Hepatocyte (in vitro differentiated cells): ENCODE results near the gene SLC6A12. TPM values are rescaled to one million over a fixed set of nuclear protein-coding genes. Genes with fewer than 3 reads are reported as not detected.

ENCODE experiments used
- DNase-seq: peaks from one replicate; pipeline ENCODE4 v3.0.0-alpha.2; 2016; ENCODE audit warnings: low spot score
- H2AFZ ChIP-seq: fragments of 200-600 bp; sonication (generic); 2 replicates; pipeline ENCODE4 v1.6.0; 2016; ENCODE audit warnings: antibody characterized with exemption, mild to moderate bottlenecking
- H3K27ac ChIP-seq: fragments of 200-600 bp; sonication (generic); 2 replicates; pipeline ENCODE4 v1.5.1; 2016; ENCODE audit warnings: mild to moderate bottlenecking
- H3K27me3 ChIP-seq: fragments of 200-600 bp; sonication (generic); 2 replicates; pipeline ENCODE4 v1.6.1; 2016
- H3K36me3 ChIP-seq: fragments of 200-600 bp; sonication (generic); replicated peaks from 2 replicates; pipeline ENCODE4 v1.5.1; 2016; ENCODE audit warnings: low read depth; ENCODE audit not compliant: insufficient read depth
- H3K4me1 ChIP-seq: fragments of 200-600 bp; sonication (generic); 2 replicates; pipeline ENCODE4 v1.5.1; 2016; ENCODE audit warnings: mild to moderate bottlenecking, moderate library complexity; ENCODE audit not compliant: insufficient read depth
- H3K4me2 ChIP-seq: fragments of 200-600 bp; sonication (generic); 2 replicates; pipeline ENCODE4 v1.6.0; 2016
- H3K4me3 ChIP-seq: fragments of 200-600 bp; sonication (generic); 2 replicates; pipeline ENCODE4 v1.5.1; 2016; ENCODE audit warnings: mild to moderate bottlenecking
- H3K79me2 ChIP-seq: fragments of 200-600 bp; sonication (generic); 2 replicates; pipeline ENCODE4 v1.6.0; 2017; ENCODE audit warnings: mild to moderate bottlenecking
- H3K9me2 ChIP-seq: fragments of 200-600 bp; sonication (generic); replicated peaks from 2 replicates; pipeline ENCODE4 v1.6.0; 2017; ENCODE audit warnings: mild to moderate bottlenecking; ENCODE audit not compliant: insufficient read depth
- H3K9me3 ChIP-seq: fragments of 200-600 bp; sonication (generic); 2 replicates; pipeline ENCODE4 v1.5.1; 2016; ENCODE audit warnings: low read depth, mild to moderate bottlenecking
- H4K20me1 ChIP-seq: fragments of 200-600 bp; sonication (generic); 2 replicates; pipeline ENCODE4 v1.6.0; 2016; ENCODE audit warnings: mild to moderate bottlenecking; ENCODE audit not compliant: insufficient read depth, poor library complexity, severe bottlenecking
- EZH2 ChIP-seq: fragments of 200-600 bp; sonication (generic); IDR thresholded peaks from 2 replicates; pipeline ENCODE4 v1.6.1; 2016; ENCODE audit warnings: antibody characterized with exemption, mild to moderate bottlenecking, borderline replicate concordance
- EZH2phosphoT487 ChIP-seq: fragments of 200-600 bp; sonication (generic); IDR thresholded peaks from one replicate; pipeline ENCODE4 v1.6.1; 2018; ENCODE audit warnings: antibody characterized with exemption, mild to moderate bottlenecking, low read depth, moderate library complexity; ENCODE audit not compliant: unreplicated experiment, severe bottlenecking
- WGBS: methylation state at CpG from one replicate; pipeline ENCODE4 v1.1.6; 2016; ENCODE audit warnings: low lambda C conversion rate; ENCODE audit errors: missing lambda C conversion rate; 5-methylcytosine and 5-hydroxymethylcytosine counted together
- polyA plus RNA-seq: library from polyadenylated mRNA; unstranded; fragments of >200 nt; fragmentation: Nextera tagmentation; extraction: Ambion mirVana; gene quantifications from 2 replicates; pipeline ENCODE4 v1.2.1, GENCODE V29; 2016
- total RNA-seq: library from RNA; depleted of rRNA; stranded (reverse); fragments of >200 nt; gene quantifications from 2 replicates; pipeline ENCODE4 v1.2.3, GENCODE V29; 2014
- TF ChIP-seq, protein P1 (sequence below): fragments of 200-600 bp; sonication (generic); IDR thresholded peaks from 2 replicates; pipeline ENCODE4 v1.5.1; 2016; ENCODE audit warnings: antibody characterized with exemption, mild to moderate bottlenecking; ENCODE audit not compliant: poor library complexity

The SLC6A12 gene
- total and polyA plus RNA-seq, 2 experiments from 2014 or later, result 6.1 to 7.9 TPM

DNA sequence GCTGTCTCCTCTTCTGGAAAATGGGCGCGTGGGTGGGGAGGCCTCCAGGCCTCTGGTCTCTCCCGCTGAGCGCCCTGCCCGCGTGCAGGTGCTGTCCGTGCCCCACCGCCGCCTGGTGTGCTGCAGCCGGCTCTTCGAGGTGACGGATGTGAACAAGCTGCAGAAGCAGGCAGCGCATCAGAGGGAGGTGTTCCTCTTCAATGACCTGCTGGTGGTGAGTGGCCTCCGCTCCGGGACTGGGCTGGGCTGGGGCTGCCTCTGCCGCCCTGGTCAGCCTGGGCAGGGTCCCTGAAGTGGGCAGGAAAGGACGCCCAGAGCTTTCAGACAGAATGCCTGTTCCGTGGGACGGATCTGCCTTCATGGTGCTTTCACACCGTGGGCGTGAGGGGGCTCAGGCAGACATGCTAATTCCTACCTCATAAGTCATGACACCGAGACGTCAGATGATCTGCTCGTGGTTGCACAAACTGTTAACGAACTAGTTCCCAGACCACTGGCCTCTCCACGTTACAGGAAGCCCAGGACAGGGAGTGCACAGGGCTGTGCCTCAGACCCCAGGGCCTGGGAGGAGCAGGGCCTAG is 50.5 kb downstream of the SLC6A12 start:
- Histone ChIP-seq H3K27ac (no peak overlapping the region), H3K4me3 (no peak overlapping the region), H2AFZ (no peak overlapping the region), H3K36me3 (no peaks in the 10 kb centered on the region), H3K27me3 (no peaks in the 10 kb centered on the region), H3K4me1 (peaks cover 34% of the 10 kb centered on the region), H3K4me2 (no peak overlapping the region), H4K20me1 (no peaks in the 10 kb centered on the region), H3K9me3 (no peaks in the 10 kb centered on the region), H3K79me2 (no peaks in the 10 kb centered on the region), H3K9me2 (no peaks in the 10 kb centered on the region)
- no peak for DNase-seq
- no peak for TF ChIP-seq EZH2
- TF ChIP-seq, protein P1, sequence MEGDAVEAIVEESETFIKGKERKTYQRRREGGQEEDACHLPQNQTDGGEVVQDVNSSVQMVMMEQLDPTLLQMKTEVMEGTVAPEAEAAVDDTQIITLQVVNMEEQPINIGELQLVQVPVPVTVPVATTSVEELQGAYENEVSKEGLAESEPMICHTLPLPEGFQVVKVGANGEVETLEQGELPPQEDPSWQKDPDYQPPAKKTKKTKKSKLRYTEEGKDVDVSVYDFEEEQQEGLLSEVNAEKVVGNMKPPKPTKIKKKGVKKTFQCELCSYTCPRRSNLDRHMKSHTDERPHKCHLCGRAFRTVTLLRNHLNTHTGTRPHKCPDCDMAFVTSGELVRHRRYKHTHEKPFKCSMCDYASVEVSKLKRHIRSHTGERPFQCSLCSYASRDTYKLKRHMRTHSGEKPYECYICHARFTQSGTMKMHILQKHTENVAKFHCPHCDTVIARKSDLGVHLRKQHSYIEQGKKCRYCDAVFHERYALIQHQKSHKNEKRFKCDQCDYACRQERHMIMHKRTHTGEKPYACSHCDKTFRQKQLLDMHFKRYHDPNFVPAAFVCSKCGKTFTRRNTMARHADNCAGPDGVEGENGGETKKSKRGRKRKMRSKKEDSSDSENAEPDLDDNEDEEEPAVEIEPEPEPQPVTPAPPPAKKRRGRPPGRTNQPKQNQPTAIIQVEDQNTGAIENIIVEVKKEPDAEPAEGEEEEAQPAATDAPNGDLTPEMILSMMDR, result no peak
- no peak for TF ChIP-seq EZH2phosphoT487
- 95% methylated on average over 22 of the region's 26 CpGs for WGBS

DNA sequence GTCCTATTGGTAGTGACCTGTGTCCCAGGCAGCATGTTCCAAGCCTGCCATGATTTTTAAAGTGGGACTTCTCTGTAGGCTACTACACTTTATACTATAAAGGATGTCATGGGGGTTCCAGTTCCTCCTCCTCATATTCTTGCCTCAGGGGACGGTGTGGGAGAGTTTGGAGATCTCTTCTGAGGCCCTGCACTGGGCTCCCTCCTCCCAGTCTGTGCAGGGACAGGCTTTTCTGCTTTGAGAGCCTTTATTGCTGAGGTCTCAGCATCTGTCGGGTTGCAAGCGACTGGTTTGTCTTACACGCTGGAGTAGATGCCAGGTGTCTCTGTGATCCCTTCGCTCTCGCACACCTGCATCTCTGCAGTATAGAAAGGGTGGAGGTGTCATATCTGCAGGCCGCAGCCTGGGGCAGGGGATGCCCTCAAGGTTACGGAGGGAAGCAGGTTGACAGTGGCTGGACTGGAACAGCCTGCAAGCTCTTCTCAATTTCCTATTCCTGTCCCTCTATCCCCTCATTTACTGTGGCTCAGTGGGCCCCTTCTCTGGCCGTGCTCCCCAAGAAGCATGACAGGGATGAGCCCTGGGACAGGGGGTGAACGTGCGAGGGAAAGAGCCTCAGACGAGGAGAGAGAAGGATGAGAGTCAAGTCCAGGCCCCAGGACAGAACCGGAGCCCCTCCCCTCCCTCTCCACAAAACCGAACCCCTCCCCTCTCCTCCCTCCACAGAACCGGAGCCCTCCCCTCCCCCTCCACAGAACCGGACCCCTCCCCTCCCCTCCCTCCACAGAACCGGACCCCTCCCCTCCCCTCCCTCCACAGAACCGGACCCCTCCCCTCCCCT is 51.3 kb downstream of the SLC6A12 start:
- no peak overlapping the region for H3K27ac ChIP-seq
- no peak for DNase-seq
- peaks cover 26% of the 10 kb centered on the region for H3K4me1 ChIP-seq
- no peak overlapping the region for H3K4me2 ChIP-seq
- no peaks in the 10 kb centered on the region for H3K9me3 ChIP-seq
- H3K36me3 ChIP-seq, result no peaks in the 10 kb centered on the region
- no peak overlapping the region for H2AFZ ChIP-seq
- no peak overlapping the region for H3K4me3 ChIP-seq
- H4K20me1 ChIP-seq, result no peaks in the 10 kb centered on the region
- H3K27me3 ChIP-seq, result no peaks in the 10 kb centered on the region
- H3K9me2 ChIP-seq, result no peaks in the 10 kb centered on the region
- 68% methylated on average over 9 of the region's 18 CpGs for WGBS
- TF ChIP-seq, protein P1, result no peak
- no peak for TF ChIP-seq EZH2
- no peak for TF ChIP-seq EZH2phosphoT487
- no peaks in the 10 kb centered on the region for H3K79me2 ChIP-seq

DNA sequence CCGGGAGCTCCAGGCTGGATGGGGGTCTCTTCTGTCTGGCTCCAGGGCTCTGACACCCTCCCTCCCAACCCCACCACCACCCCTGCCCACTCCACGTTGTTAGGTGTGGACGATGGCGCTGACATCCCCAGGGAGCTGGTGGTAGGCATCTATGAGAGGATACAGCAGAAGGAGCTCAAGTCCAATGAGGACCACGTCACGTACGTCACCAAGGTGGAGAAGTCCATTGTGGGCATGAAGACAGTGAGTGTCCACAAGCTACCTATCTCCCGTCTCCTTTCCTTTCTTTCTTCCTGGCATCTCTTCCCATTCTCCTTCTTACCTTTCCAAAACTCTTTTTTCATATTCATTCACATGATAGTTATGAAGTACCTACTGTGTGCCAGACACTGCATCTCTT is 52.1 kb downstream of the SLC6A12 start:
- WGBS, result 93% methylated on average over 8 of the region's 8 CpGs
- no peak overlapping the region for H2AFZ ChIP-seq
- peaks cover 17% of the 10 kb centered on the region for H3K4me1 ChIP-seq
- H3K36me3 ChIP-seq, result no peaks in the 10 kb centered on the region
- DNase-seq, result no peak
- no peak overlapping the region for H3K27ac ChIP-seq
- H3K4me2 ChIP-seq, result no peak overlapping the region
- TF ChIP-seq, protein P1, result no peak
- TF ChIP-seq EZH2phosphoT487 (no peak), EZH2 (no peak)
- no peaks in the 10 kb centered on the region for H4K20me1 ChIP-seq
- no peaks in the 10 kb centered on the region for H3K79me2 ChIP-seq
- H3K27me3 ChIP-seq, result no peaks in the 10 kb centered on the region
- H3K4me3 ChIP-seq, result no peak overlapping the region
- H3K9me2 ChIP-seq, result no peaks in the 10 kb centered on the region
- H3K9me3 ChIP-seq, result no peaks in the 10 kb centered on the region
